ENCODE data around the gene CACTIN.

CACTIN gene

GRCh38 chr19:3658870-3659745 lies 32.5 kb upstream of the CACTIN start:
- DNase-seq (ENCODE audit: low spot score in 2 of 2): no peak
- Mint-ChIP-seq H3K4me1 (no peaks in the 10 kb centered on the region), H3K9me3 (no peaks in the 10 kb centered on the region), H3K4me3 (no peak overlapping the region), H3K36me3 (ENCODE audit: insufficient read depth) (peaks cover 11% of the 10 kb centered on the region), H3K27me3 (no peaks in the 10 kb centered on the region), H3K27ac (ENCODE audit: low read depth) (no peak overlapping the region)
- no peak for ATAC-seq (replicated peaks; ENCODE audit: extremely low read depth, poor library complexity, severe bottlenecking)

- H3K4me1 Mint-ChIP-seq: no peaks in the 10 kb centered on the region
- ATAC-seq (replicated peaks; ENCODE audit: extremely low read depth, poor library complexity, severe bottlenecking): no peak
- DNase-seq (ENCODE audit: low spot score in 2 of 2): no peak
These were observed 31.6 kb upstream of the CACTIN start for GRCh38 chr19:3658004-3658869.

GRCh38 chr19:3657395-3657769 lies 30.8 kb upstream of the CACTIN start:
- peak overlapping the region; percentile 65 for H3K27ac Mint-ChIP-seq (ENCODE audit: low read depth)
- H3K4me1 Mint-ChIP-seq: no peaks in the 10 kb centered on the region
- H3K27me3 Mint-ChIP-seq: no peaks in the 10 kb centered on the region
- peaks cover 11% of the 10 kb centered on the region for H3K36me3 Mint-ChIP-seq (ENCODE audit: insufficient read depth)
- DNase-seq (ENCODE audit: low spot score in 2 of 2) (no peak), ATAC-seq (replicated peaks; ENCODE audit: extremely low read depth, poor library complexity, severe bottlenecking) (no peak)
- H3K4me3 Mint-ChIP-seq: no peak overlapping the region
- no peaks in the 10 kb centered on the region for H3K9me3 Mint-ChIP-seq

More at GRCh38 chr19:3658004-3658869, 31.6 kb upstream of the CACTIN start:
- Mint-ChIP-seq H3K36me3 (ENCODE audit: insufficient read depth) (peaks cover 10% of the 10 kb centered on the region), H3K27ac (ENCODE audit: low read depth) (no peak overlapping the region), H3K9me3 (no peaks in the 10 kb centered on the region), H3K27me3 (no peaks in the 10 kb centered on the region), H3K4me3 (no peak overlapping the region)

- Mint-ChIP-seq H3K4me3 (no peak overlapping the region), H3K27ac (ENCODE audit: low read depth) (peak overlapping the region; percentile 65), H3K4me1 (no peaks in the 10 kb centered on the region), H3K27me3 (no peaks in the 10 kb centered on the region), H3K36me3 (ENCODE audit: insufficient read depth) (peaks cover 13% of the 10 kb centered on the region), H3K9me3 (no peaks in the 10 kb centered on the region)
- ATAC-seq (replicated peaks; ENCODE audit: extremely low read depth, poor library complexity, severe bottlenecking) (no peak), DNase-seq (ENCODE audit: low spot score in 2 of 2) (no peak)
These were observed 30.3 kb upstream of the CACTIN start for GRCh38 chr19:3656747-3657394.

GRCh38 chr19:3656073-3656746 lies 29.6 kb upstream of the CACTIN start:
- no peaks in the 10 kb centered on the region for H3K9me3 Mint-ChIP-seq
- no peak overlapping the region for H3K4me3 Mint-ChIP-seq
- no peaks in the 10 kb centered on the region for H3K27me3 Mint-ChIP-seq
- H3K36me3 Mint-ChIP-seq (ENCODE audit: insufficient read depth): peaks cover 13% of the 10 kb centered on the region
- ATAC-seq (replicated peaks; ENCODE audit: extremely low read depth, poor library complexity, severe bottlenecking) (no peak), DNase-seq (ENCODE audit: low spot score in 2 of 2) (no peak)
- H3K27ac Mint-ChIP-seq (ENCODE audit: low read depth): no peak overlapping the region
- H3K4me1 Mint-ChIP-seq: no peaks in the 10 kb centered on the region

- ATAC-seq (replicated peaks; ENCODE audit: extremely low read depth, poor library complexity, severe bottlenecking) (no peak), DNase-seq (ENCODE audit: low spot score in 2 of 2) (no peak)
These were observed 28.9 kb upstream of the CACTIN start for GRCh38 chr19:3655402-3656072.

GRCh38 chr19:3653865-3654513 lies 27.4 kb upstream of the CACTIN start:
- peaks cover 18% of the 10 kb centered on the region for H3K36me3 Mint-ChIP-seq (ENCODE audit: insufficient read depth)
- no peak overlapping the region for H3K4me3 Mint-ChIP-seq
- no peaks in the 10 kb centered on the region for H3K27me3 Mint-ChIP-seq
- H3K9me3 Mint-ChIP-seq: no peaks in the 10 kb centered on the region
- DNase-seq (ENCODE audit: low spot score in 2 of 2) (no peak), ATAC-seq (replicated peaks; ENCODE audit: extremely low read depth, poor library complexity, severe bottlenecking) (no peak)
- no peak overlapping the region for H3K27ac Mint-ChIP-seq (ENCODE audit: low read depth)
- H3K4me1 Mint-ChIP-seq: no peaks in the 10 kb centered on the region

More at GRCh38 chr19:3655402-3656072, 28.9 kb upstream of the CACTIN start:
- Mint-ChIP-seq H3K4me1 (no peaks in the 10 kb centered on the region), H3K36me3 (ENCODE audit: insufficient read depth) (peaks cover 17% of the 10 kb centered on the region), H3K9me3 (no peaks in the 10 kb centered on the region), H3K27me3 (no peaks in the 10 kb centered on the region), H3K4me3 (no peak overlapping the region), H3K27ac (ENCODE audit: low read depth) (no peak overlapping the region)

- no peaks in the 10 kb centered on the region for H3K9me3 Mint-ChIP-seq
- ATAC-seq (replicated peaks; ENCODE audit: extremely low read depth, poor library complexity, severe bottlenecking): no peak
- DNase-seq (ENCODE audit: low spot score in 2 of 2): no peak
- H3K4me1 Mint-ChIP-seq: no peaks in the 10 kb centered on the region
- peaks cover 16% of the 10 kb centered on the region for H3K36me3 Mint-ChIP-seq (ENCODE audit: insufficient read depth)
- H3K4me3 Mint-ChIP-seq: no peak overlapping the region
- H3K27me3 Mint-ChIP-seq: no peaks in the 10 kb centered on the region
- H3K27ac Mint-ChIP-seq (ENCODE audit: low read depth): no peak overlapping the region
These were observed 26.6 kb upstream of the CACTIN start for GRCh38 chr19:3653081-3653795.

- no peaks in the 10 kb centered on the region for H3K4me1 Mint-ChIP-seq
- H3K9me3 Mint-ChIP-seq: no peaks in the 10 kb centered on the region
- H3K27me3 Mint-ChIP-seq: no peaks in the 10 kb centered on the region
- no peak overlapping the region for H3K27ac Mint-ChIP-seq (ENCODE audit: low read depth)
- no peak for ATAC-seq (replicated peaks; ENCODE audit: extremely low read depth, poor library complexity, severe bottlenecking)
- H3K4me3 Mint-ChIP-seq: no peak overlapping the region
- H3K36me3 Mint-ChIP-seq (ENCODE audit: insufficient read depth): peaks cover 14% of the 10 kb centered on the region
- no peak for DNase-seq (ENCODE audit: low spot score in 2 of 2)
These were observed 25.8 kb upstream of the CACTIN start for GRCh38 chr19:3652422-3652821.

- no peaks in the 10 kb centered on the region for H3K9me3 Mint-ChIP-seq
- DNase-seq (ENCODE audit: low spot score in 2 of 2): no peak
- no peaks in the 10 kb centered on the region for H3K4me1 Mint-ChIP-seq
- H3K27ac Mint-ChIP-seq (ENCODE audit: low read depth): no peak overlapping the region
- no peaks in the 10 kb centered on the region for H3K27me3 Mint-ChIP-seq
- no peak for ATAC-seq (replicated peaks; ENCODE audit: extremely low read depth, poor library complexity, severe bottlenecking)
- peaks cover 14% of the 10 kb centered on the region for H3K36me3 Mint-ChIP-seq (ENCODE audit: insufficient read depth)
- no peak overlapping the region for H3K4me3 Mint-ChIP-seq
These were observed 25.1 kb upstream of the CACTIN start for GRCh38 chr19:3651684-3652083.

- no peaks in the 10 kb centered on the region for H3K9me3 Mint-ChIP-seq
- H3K27me3 Mint-ChIP-seq: no peaks in the 10 kb centered on the region
- no peak overlapping the region for H3K4me3 Mint-ChIP-seq
- H3K4me1 Mint-ChIP-seq: no peaks in the 10 kb centered on the region
- ATAC-seq (replicated peaks; ENCODE audit: extremely low read depth, poor library complexity, severe bottlenecking): no peak
- H3K27ac Mint-ChIP-seq (ENCODE audit: low read depth): no peak overlapping the region
- peaks cover 12% of the 10 kb centered on the region for H3K36me3 Mint-ChIP-seq (ENCODE audit: insufficient read depth)
- DNase-seq (ENCODE audit: low spot score in 2 of 2): no peak
These were observed 23.3 kb upstream of the CACTIN start for GRCh38 chr19:3649888-3650287.
